Body of pancreas (tissue), 4 donors: ENCODE measurements around the gene CALCOCO1.

Source experiments
- POLR2A ChIP-seq, 3 donors: fragments of 450-650 bp; IDR thresholded peaks; one replicate each; pipeline ENCODE4 v1.6.1; 2016; ENCODE audit warnings: antibody characterized with exemption in 3 of 3, mild to moderate bottlenecking in 2 of 3
- TF ChIP-seq, protein P1 (sequence below), 7 experiments: fragments of 450-650 bp in 4 of 7; fragments of 200-600 bp in 3 of 7; sonication (generic) in 3 of 7; IDR thresholded peaks; one replicate each; pipeline ENCODE4 v1.5.1; 2016 to 2019; ENCODE audit warnings: antibody characterized with exemption in 7 of 7

DNA sequence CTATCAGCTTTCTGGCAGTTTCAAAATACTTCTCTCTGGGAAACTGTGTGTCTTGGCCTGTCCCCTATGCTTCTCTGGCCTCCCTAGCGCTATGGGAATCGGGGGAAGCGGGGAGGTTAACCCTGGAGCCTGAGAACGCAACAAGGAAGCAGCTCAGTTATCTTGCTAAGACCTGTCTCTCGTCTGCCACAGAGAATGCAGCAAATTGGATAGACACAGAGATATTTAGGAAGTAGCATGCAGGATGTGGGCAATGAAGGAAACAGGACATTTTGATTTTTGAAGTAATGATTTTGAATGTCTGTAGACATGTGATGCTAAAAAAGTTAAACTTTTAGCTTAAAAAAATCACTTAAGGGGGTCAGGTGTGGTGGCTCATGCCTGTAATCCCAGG lies 6.6 kb upstream of the CALCOCO1 start:
- TF ChIP-seq, protein P1, sequence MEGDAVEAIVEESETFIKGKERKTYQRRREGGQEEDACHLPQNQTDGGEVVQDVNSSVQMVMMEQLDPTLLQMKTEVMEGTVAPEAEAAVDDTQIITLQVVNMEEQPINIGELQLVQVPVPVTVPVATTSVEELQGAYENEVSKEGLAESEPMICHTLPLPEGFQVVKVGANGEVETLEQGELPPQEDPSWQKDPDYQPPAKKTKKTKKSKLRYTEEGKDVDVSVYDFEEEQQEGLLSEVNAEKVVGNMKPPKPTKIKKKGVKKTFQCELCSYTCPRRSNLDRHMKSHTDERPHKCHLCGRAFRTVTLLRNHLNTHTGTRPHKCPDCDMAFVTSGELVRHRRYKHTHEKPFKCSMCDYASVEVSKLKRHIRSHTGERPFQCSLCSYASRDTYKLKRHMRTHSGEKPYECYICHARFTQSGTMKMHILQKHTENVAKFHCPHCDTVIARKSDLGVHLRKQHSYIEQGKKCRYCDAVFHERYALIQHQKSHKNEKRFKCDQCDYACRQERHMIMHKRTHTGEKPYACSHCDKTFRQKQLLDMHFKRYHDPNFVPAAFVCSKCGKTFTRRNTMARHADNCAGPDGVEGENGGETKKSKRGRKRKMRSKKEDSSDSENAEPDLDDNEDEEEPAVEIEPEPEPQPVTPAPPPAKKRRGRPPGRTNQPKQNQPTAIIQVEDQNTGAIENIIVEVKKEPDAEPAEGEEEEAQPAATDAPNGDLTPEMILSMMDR (IDR thresholded peaks at IDR 0.05), result no peak
- TF ChIP-seq POLR2A (IDR thresholded peaks at IDR 0.05), result no peak
